ENCODE data around the gene IQCH.
"Not testable (repeated sequence)": the region's sequence is repeated elsewhere in the genome, so short reads cannot be mapped to it uniquely, and the experiment has no call there.

Gene IQCH

DNA sequence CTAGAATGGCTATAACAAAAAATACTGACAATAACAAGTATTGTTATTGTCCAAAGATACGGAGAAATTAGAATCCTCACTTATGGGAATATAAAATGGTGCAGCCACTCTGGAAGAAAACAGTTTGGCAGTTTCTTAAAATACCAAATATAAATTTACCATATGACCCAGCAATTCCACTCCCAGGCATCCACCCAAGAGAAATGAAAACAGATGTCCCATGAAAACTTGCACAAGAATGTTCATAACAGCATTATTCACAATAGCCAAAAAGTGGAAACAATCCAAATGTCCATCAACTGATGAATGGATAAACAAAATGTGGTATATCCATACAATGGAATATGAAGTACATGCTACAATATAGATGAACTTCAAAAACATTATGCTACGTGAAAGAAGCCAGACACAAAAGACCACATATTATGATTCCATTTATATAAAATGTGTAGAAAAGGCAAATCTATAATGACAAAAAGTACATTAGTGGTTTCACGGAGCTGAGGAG, 9.6 kb upstream of the IQCH start:
- DNase-seq: no peak

- DNase-seq: not testable (repeated sequence)
These were observed 8.0 kb upstream of the IQCH start for GRCh38 chr15:67246606-67247005.

- DNase-seq: no peak
These were observed 6.5 kb upstream of the IQCH start for GRCh38 chr15:67248011-67248505.

DNA sequence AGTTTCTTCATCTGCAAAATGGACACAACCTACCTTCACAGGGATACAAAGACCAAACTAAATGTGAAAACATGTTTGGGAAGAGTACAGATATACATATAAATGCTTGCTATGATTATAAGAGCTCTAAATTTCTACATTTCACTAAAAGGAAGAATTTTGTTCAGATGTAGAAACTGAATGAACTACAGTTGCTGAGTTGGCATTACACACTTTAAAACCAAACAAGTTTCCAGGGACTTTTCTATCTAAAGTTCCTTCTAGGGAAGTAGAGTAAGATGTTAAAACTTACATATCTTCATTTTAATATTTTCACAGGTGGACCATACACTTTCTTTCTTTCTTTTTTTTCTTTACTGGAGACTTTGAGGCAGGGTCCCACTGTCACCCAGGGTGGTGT, 4.8 kb upstream of the IQCH start:
- no peak for DNase-seq

GRCh38 chr15:67251318-67251717, 3.3 kb upstream of the IQCH start:
- DNase-seq: no peak

DNA sequence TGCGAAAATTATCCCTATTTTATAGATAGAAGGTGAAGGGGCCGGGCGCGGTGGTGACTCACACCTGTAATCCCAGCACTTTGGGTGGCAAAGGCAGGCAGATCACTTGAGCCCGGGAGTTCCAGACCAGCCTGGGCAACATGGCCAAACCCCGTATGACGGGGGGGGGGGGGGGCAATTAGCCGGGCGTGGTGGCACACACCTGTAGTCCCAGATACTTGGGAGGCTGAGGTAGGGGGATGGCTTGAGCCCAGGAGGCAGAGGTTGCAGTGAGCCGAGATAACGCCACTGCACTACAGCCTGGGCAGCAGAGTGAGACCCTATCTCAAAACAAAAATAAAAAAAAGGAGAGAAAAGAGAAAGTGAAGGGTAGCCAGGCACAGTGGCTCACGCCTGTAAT, 1.5 kb upstream of the IQCH start:
- no peak for DNase-seq

DNA sequence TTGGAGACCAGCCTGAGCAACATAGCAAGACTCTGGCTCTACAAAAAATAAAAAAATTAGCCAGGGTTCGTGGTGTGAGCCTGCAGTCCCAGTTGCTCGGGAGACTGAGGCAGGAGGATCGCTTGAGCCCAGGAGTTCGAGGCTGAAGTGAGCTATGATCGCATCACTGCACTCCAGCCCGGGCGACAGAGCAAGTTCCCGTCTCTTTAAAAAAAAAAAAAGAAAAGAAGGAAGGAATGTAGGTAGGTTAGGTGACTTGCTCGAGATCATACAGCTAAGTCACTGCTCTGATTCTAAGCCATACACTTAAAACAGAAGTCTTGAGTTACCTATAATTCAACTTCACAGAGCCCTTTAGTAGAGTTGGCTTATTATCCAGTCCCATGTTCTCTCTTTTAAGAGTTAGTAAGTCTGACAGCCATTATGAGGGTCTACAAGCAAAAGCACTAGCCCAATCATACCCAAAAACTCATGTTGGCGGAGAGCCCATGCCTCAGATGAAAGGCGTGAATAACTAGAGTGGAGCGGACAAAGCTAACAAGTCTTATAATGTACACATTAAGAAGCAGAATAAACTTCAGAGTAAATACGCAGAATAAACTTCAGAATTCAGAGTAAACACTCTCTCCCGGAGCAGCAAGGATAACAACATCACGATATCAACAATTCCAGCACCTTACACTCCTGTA, 893 bp upstream of the IQCH start:
- no peak for DNase-seq

DNA sequence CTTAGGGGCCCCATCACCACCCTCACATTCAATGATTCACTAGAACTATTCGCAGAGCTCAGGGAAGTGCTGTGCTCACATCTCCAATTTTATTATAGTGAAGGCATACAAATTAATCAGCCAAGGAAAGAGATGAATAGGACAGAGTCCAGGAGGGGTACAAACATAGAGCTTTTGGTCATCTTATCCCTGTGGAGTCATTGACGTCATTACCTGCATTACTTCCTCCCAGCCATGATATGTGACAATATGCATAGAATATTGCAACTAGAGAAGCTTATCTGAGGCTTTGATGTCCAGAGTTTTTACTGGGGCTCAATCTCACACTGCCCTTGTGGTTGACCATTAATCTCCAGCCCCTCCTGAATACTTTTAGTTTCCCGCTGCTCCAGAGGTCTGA, 1.5 kb downstream of the IQCH start:
- DNase-seq: no peak

GRCh38 chr15:67258412-67258811, 3.8 kb downstream of the IQCH start:
- not testable (repeated sequence) for DNase-seq

DNA sequence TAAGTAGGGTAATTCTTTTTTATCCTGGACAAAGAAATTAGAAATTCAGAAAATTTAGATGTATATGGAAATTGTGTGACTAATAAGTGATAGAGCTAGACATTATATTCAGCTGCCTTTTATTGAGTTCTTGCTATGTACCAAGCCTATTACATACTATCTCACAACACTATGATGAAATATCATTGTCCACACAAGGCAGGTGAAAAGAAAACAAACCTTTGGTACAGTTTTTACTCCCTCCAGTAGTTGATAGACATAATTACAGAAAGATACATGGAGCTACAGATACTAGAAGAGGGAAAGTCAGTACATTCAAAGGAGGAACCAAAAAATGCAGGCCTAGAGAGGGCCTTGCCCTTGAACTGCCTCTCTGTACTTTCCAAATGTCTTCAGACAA, 4.8 kb downstream of the IQCH start:
- DNase-seq: no peak

DNA sequence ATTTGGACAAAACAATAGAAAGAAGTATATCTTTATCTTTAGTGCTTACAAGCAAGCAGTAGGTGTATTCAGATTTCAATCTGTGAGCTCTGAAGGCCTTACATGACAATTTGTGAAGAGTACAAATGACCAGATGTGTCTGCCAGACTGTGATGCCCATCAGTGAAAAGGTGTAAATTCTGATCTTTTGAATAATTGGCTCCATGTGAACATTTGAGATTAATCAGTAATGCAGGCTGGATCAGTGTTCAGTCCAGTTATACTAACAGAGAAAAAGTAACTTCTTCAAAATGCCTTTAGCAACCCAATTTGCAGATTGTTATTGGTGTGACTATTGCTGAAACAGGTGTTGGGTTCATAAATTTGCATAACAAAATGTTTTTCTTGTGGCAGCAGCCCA, 5.2 kb downstream of the IQCH start:
- DNase-seq: no peak

DNA sequence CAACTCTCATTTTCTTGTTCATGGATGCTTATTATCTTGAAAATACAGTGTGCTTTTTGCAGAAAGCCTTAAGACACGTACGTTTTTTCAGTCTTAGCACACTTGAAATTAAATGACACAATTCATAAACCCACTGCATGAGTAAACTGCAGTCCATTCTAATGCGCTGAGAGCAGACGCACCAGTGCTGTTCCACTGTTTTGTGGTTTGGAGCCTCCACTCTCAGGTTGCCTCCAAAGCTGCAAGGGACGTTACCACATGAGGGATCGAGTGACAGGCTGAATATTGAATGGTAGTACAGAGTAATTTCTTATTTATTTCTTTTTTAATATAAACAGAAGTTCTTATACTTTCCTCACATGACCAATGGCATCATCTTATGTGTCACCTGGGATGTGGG, 12.3 kb downstream of the IQCH start:
- DNase-seq: no peak

DNA sequence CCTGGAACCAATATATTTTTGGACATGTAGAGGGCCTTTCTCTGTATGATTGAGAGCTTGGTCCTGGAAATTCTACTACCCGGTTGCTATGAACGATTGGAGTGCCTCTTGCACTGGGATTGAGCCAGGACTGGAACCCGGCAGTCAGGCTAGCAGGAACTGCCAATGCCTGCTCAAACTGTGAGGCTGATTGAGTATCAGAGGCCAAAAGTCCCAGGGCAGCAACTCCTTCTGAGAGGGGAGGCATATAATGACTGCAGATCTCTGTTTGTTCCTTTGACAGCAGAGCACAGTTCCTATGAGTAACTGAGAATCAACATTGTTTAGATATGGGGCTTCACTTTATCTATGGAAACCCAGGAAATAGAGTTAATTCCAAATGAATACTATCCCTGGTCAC, 12.9 kb downstream of the IQCH start:
- DNase-seq: no peak

DNA sequence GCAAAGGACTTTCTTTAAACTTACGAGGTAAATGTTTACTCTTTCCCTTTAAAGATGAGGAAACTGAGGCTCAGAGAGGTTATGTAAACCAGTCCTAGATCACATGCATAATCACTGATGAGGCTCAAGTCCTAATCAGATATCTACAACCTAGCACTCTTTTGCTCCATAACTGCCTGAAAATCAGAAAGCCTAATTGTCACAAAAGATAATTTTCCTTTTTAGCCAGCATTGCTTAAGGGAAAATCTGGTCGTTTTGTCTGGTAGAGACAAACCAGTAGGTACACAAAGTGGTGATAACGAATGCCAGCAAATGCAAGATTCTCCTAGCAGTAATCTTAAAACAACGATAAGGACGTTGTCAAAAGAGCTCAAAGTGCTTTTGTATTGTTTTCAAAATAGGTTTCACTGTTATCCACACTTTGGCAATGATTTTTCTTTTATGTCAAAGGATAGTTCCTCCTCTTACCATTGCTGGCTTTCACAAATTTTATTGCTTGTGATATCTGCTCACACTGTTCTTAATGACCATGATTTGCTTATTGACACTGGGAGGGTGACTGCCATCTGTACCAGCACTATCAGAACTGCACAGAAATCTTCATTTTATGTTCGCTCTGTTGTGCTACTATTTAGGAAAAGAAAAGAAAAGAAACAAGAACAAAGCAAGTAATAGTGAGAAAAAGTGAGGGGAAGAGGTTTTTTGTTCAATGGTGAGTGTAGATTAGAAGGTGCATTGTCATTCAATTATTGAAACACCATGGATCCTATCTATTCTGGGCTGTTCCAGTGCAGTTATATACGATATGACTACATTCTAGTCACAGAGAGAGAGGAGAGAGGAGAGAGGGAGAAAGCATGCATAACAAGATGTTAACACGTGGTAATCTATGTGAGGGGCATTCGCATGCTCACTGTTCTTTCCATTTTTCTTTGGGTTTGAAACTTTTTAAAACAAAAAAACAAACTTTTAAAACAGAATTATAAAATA, 13.7 kb downstream of the IQCH start:
- DNase-seq: no peak

- no peak for DNase-seq
These were observed 19.6 kb downstream of the IQCH start for GRCh38 chr15:67274236-67274635.

- no peak for DNase-seq
These were observed 22.1 kb downstream of the IQCH start for GRCh38 chr15:67276666-67277065.

- DNase-seq: no peak
These were observed 25.6 kb downstream of the IQCH start for GRCh38 chr15:67280217-67280616.

- no peak for DNase-seq
These were observed 27.1 kb downstream of the IQCH start for GRCh38 chr15:67281714-67282113.

DNA sequence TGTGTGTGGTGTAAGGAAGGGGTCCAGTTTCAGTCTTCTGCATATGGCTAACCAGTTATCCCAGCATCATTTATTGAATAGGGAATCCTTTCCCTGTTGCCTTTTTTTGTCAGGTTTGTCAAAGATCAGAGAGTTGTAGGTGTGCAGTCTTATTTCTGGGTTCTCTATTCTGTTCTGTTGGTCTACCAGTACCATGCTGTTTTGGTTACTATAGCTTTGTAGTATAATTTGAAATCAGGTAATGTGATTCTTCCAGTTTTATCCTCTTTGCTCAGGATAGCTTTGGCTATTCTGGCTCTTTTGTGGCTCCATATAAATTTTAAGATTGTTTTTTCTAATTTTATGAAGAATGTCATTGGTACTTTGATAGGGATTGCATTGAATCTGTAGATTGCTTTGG, 31.0 kb downstream of the IQCH start:
- not testable (repeated sequence) for DNase-seq

GRCh38 chr15:67286400-67286799, 31.8 kb downstream of the IQCH start:
- not testable (repeated sequence) for DNase-seq

GRCh38 chr15:67290319-67290718, 35.7 kb downstream of the IQCH start:
- no peak for DNase-seq

DNA sequence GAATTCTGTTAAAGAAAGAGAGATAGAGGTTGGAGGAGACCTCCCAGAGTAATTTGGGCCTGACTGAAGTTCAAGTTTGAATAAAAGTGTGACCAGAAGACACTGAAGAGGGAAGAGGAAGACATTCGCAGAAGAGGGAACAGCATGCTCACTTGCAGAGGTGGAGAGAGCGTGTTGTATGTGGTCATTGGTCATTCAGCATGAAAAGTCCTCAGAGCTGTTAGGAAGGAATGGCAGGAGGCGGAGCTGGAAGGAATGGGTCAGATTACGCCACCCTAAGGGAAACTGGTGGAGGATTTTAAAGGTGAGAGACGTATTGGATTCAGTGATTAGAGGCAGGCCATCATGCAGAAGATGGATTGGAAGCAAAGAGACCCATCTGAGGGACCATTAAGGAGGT, 41.6 kb downstream of the IQCH start:
- no peak for DNase-seq
